Peyer's patch (tissue), 4 donors: ENCODE data around the gene TMEM108.

Experiments
- CTCF ChIP-seq, 6 experiments: fragments of 450-650 bp in 4 of 6; fragments of 200-600 bp in 2 of 6; sonication (generic) in 1 of 6; IDR thresholded peaks; one replicate each; pipeline ENCODE4 v1.5.1; 2017 to 2019; ENCODE audit warnings: antibody characterized with exemption in 6 of 6, mild to moderate bottlenecking in 3 of 6, moderate library complexity in 1 of 6
- POLR2A ChIP-seq, 2 donors: fragments of 450-650 bp; IDR thresholded peaks; one replicate each; pipeline ENCODE4 v1.5.1; 2017; ENCODE audit warnings: antibody characterized with exemption in 2 of 2, mild to moderate bottlenecking in 2 of 2, moderate library complexity in 2 of 2

DNA sequence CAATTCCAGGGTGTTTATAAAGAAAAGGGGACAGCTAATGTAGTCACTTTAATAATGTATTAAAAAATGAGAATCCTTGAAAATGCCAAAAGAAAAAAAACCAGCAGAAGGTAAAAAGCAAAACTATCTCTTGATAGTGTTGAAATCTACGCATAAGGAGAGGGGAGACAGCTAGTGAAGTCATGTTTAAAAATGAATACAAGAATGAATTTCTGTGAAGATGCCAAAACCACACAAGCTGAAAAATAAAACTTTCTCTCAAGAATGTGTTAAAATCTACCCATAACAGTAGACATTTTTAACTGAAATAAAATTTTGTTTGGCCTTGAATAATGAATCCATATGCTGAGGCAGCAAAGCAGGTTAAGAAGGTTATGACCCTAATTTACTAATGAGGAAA is 42.2 kb upstream of the TMEM108 start:
- no peak for TF ChIP-seq CTCF (IDR thresholded peaks at IDR 0.05)
- no peak for TF ChIP-seq POLR2A (IDR thresholded peaks at IDR 0.05)
